Fibroblast of pulmonary artery (primary cell): ENCODE results near the gene NAT16.

ENCODE experiments used
- DNase-seq: peaks from one replicate; pipeline ENCODE4 v3.0.0-alpha.2; 2010; ENCODE audit warnings: low read depth
- H3K4me3 ChIP-seq: replicated peaks from 2 replicates; pipeline ENCODE4 v1.5.1; 2011; ENCODE audit warnings: low read depth, mild to moderate bottlenecking, control low read depth, low read length, moderate library complexity
- CTCF ChIP-seq: IDR thresholded peaks from 2 replicates; pipeline ENCODE4 v1.5.1; 2011; ENCODE audit warnings: mild to moderate bottlenecking, control low read depth, low read length, inconsistent platforms; ENCODE audit errors: missing control alignments

Gene NAT16

GRCh38 chr7:101175664-101176063 is 4.4 kb downstream of the NAT16 start:
- H3K4me3 ChIP-seq: no peak overlapping the region
- TF ChIP-seq CTCF: no peak

GRCh38 chr7:101174322-101174854 is 5.7 kb downstream of the NAT16 start:
- TF ChIP-seq CTCF: no peak
- DNase-seq: no peak
- no peak overlapping the region for H3K4me3 ChIP-seq

More at GRCh38 chr7:101175664-101176063, 4.4 kb downstream of the NAT16 start:
- DNase-seq: no peak

- no peak for TF ChIP-seq CTCF
- peak; percentile 58 for DNase-seq
- no peak overlapping the region for H3K4me3 ChIP-seq
These were observed 6.3 kb downstream of the NAT16 start for GRCh38 chr7:101173752-101174244.

- DNase-seq: peak; percentile 78
- TF ChIP-seq CTCF: no peak
- H3K4me3 ChIP-seq: no peak overlapping the region
These were observed 7.0 kb downstream of the NAT16 start for GRCh38 chr7:101172854-101173751.

- no peak overlapping the region for H3K4me3 ChIP-seq
- no peak for TF ChIP-seq CTCF
- DNase-seq: no peak
These were observed 7.9 kb downstream of the NAT16 start for GRCh38 chr7:101172005-101172853.

GRCh38 chr7:101171442-101171837 is 8.7 kb downstream of the NAT16 start:
- TF ChIP-seq CTCF: peak; percentile 30
- DNase-seq: no peak
- no peak overlapping the region for H3K4me3 ChIP-seq
